A549 (cell line): ENCODE data around the gene ZNF710. TPM values are rescaled to one million over a fixed set of nuclear protein-coding genes. Genes with fewer than 3 reads are reported as not detected.
A peak's percentile ranks its signal among the peaks of the same experiment; 100 is the strongest.

Experiments
- ATAC-seq, 2 experiments: fragments of 200-7000 bp in 1 of 2; fragments of >200 bp in 1 of 2; cut with Nextera tagmentation in 1 of 2; cut with Tn5 transposase in 1 of 2; 3 replicates each; pipeline versions ENCODE4 v1.8.0 to v1.9.1; 2018 to 2020; ENCODE audit warnings: mild to moderate bottlenecking in 1 of 2, moderate library complexity in 1 of 2
- CTCF ChIA-PET: fragments of 300-600 bp; sonication (Branson Sonifier 250); formaldehyde crosslinking; extraction: SDS; loops from one replicate; lab custom pipeline; 2021; ENCODE audit warnings: antibody characterized with exemption, inconsistent platforms; lab: Yijun Ruan, JAX
- POLR2A ChIA-PET: fragments of 350-600 bp; formaldehyde crosslinking; extraction: SDS; loops from one replicate; lab custom pipeline; 2021; ENCODE audit warnings: antibody characterized with exemption, inconsistent platforms; lab: Yijun Ruan, JAX
- DNase-seq, 2 experiments: peaks; one replicate each; pipeline versions ENCODE4 v3.0.0 to v3.0.0-alpha.2; 2011 to 2016; ENCODE audit warnings: low read depth in 1 of 2, low spot score in 1 of 2
- FAIRE-seq: peaks from 2 replicates; lab custom pipeline; 2011; peaks lifted over from hg19 to GRCh38; lab: Jason Lieb, UNC
- H3K27ac ChIP-seq, 2 experiments: fragments of >200 bp; sonication (Bioruptor Twin); formaldehyde crosslinking; 3 replicates each; pipeline ENCODE4 v1.5.1; 2016 to 2017
- H3K4me1 ChIP-seq: fragments of >200 bp; sonication (Bioruptor Twin); formaldehyde crosslinking; 3 replicates; pipeline ENCODE4 v1.6.1; 2016
- H3K4me2 ChIP-seq: fragments of >200 bp; sonication (Bioruptor Twin); formaldehyde crosslinking; 3 replicates; pipeline ENCODE4 v1.6.1; 2016
- H3K4me3 ChIP-seq: fragments of >200 bp; sonication (Bioruptor Twin); formaldehyde crosslinking; 3 replicates; pipeline ENCODE4 v1.5.1; 2016
- H3K9me3 ChIP-seq: fragments of >200 bp; sonication (Bioruptor Twin); formaldehyde crosslinking; 3 replicates; pipeline ENCODE4 v1.6.1; 2016
- ATOH8 ChIP-seq: fragments of 250-450 bp; sonication (Bioruptor Pico); IDR thresholded peaks from 2 replicates; pipeline ENCODE4 v1.5.0; 2020; ENCODE audit warnings: low read depth, mild to moderate bottlenecking, moderate library complexity
- BHLHE40 ChIP-seq: IDR thresholded peaks from 2 replicates; pipeline ENCODE4 v1.6.1; 2012; ENCODE audit warnings: low read depth, low read length, inconsistent platforms
- CBX8 ChIP-seq: fragments of 200-600 bp; sonication (generic); IDR thresholded peaks from 2 replicates; pipeline ENCODE4 v1.6.1; 2016
- EHF ChIP-seq: fragments of 250-450 bp; sonication (Bioruptor Pico); IDR thresholded peaks from 2 replicates; pipeline ENCODE4 v1.5.0; 2020; ENCODE audit warnings: mild to moderate bottlenecking
- ESRRA ChIP-seq: fragments of 150-350 bp; IDR thresholded peaks from 2 replicates; pipeline ENCODE4 v1.6.1; 2014; ENCODE audit warnings: mild to moderate bottlenecking, low read length, borderline replicate concordance
- HES2 ChIP-seq: fragments of >200 bp; sonication (Bioruptor Twin); formaldehyde crosslinking; IDR thresholded peaks from 2 replicates; pipeline ENCODE4 v1.6.1; 2016
- HOXA7 ChIP-seq: fragments of 250-450 bp; sonication (Bioruptor Pico); IDR thresholded peaks from 2 replicates; pipeline ENCODE4 v1.5.0; 2020; ENCODE audit warnings: mild to moderate bottlenecking, moderate library complexity
- HOXB13 ChIP-seq: fragments of 250-450 bp; sonication (Bioruptor Pico); IDR thresholded peaks from 2 replicates; pipeline ENCODE4 v1.5.0; 2020; ENCODE audit warnings: low read depth, mild to moderate bottlenecking, moderate library complexity
- JUN ChIP-seq, 2 experiments: fragments of >200 bp; sonication (Bioruptor Twin); formaldehyde crosslinking; IDR thresholded peaks; 2 replicates in 1 of 2; 3 replicates in 1 of 2; pipeline ENCODE4 v1.6.1; 2016 to 2017
- MAZ ChIP-seq: fragments of 150-350 bp; IDR thresholded peaks from 2 replicates; pipeline ENCODE4 v1.6.1; 2014; ENCODE audit warnings: antibody characterized with exemption, low read depth, low read length, borderline replicate concordance
- NPAS2 ChIP-seq: fragments of 250-450 bp; sonication (Bioruptor Pico); IDR thresholded peaks from 2 replicates; pipeline ENCODE4 v1.8.0; 2022; ENCODE audit warnings: mild to moderate bottlenecking, moderate library complexity, borderline replicate concordance
- POLR2AphosphoS2 ChIP-seq: conservative IDR thresholded peaks from 2 replicates; pipeline ENCODE4 v1.6.1; 2012; ENCODE audit warnings: low read length, improper control_type of control experiment, inconsistent platforms
- TFCP2L1 ChIP-seq: fragments of 250-450 bp; sonication (Bioruptor Pico); IDR thresholded peaks from 2 replicates; pipeline ENCODE4 v1.5.0; 2021; ENCODE audit warnings: mild to moderate bottlenecking
- TP53 ChIP-seq: fragments of 250-450 bp; sonication (Bioruptor Pico); IDR thresholded peaks from 2 replicates; pipeline ENCODE4 v1.5.0; 2021; ENCODE audit warnings: mild to moderate bottlenecking, moderate library complexity
- ZC3H11A ChIP-seq: fragments of 450-650 bp; IDR thresholded peaks from 2 replicates; pipeline ENCODE4 v1.6.1; 2014; ENCODE audit warnings: antibody characterized with exemption, mild to moderate bottlenecking
- ZFP36 ChIP-seq: fragments of 450-650 bp; IDR thresholded peaks from 2 replicates; pipeline ENCODE4 v1.6.1; 2014; ENCODE audit warnings: borderline replicate concordance; ENCODE audit not compliant: partially characterized antibody
- WGBS: methylation state at CpG from one replicate; pipeline ENCODE4 v1.1.6; 2017; ENCODE audit errors: missing lambda C conversion rate; 5-methylcytosine and 5-hydroxymethylcytosine counted together
- polyA plus RNA-seq, 4 experiments: library from polyadenylated mRNA; depleted of rRNA in 3 of 4; stranded (reverse); fragments of >200 nt; fragmentation: RNase III in 1 of 4; extraction: RNeasy Plus Mini Kit Qiagen cat#74134 plus additional on column Dnase treatment in 1 of 4; gene quantifications; 2 replicates in 3 of 4; 3 replicates in 1 of 4; pipeline ENCODE4 v1.2.3, GENCODE V29; 2011 to 2017
- TF ChIP-seq, protein P1 (sequence below): fragments of 250-450 bp; sonication (Bioruptor Pico); IDR thresholded peaks from 2 replicates; pipeline ENCODE4 v1.5.0; 2021; ENCODE audit warnings: mild to moderate bottlenecking, moderate library complexity, borderline replicate concordance
- TF ChIP-seq, protein P2 (sequence below): fragments of >200 bp; sonication (Bioruptor Twin); formaldehyde crosslinking; IDR thresholded peaks from 3 replicates; pipeline ENCODE4 v1.5.1; 2016
- TF ChIP-seq, protein P3 (sequence below): fragments of >200 bp; sonication (Bioruptor Twin); formaldehyde crosslinking; IDR thresholded peaks from 3 replicates; pipeline ENCODE4 v1.6.1; 2016

The ZNF710 gene
- polyA plus RNA-seq, 2 of the 4 experiments (the other 2 are of a cell fraction), result 2.6 to 7.8 TPM

GRCh38 chr15:89963301-89964231 is 37.6 kb upstream of the ZNF710 start:
- no peak for FAIRE-seq
- 88% methylated on average over 11 of the region's 11 CpGs for WGBS
- Histone ChIP-seq H3K4me2 (no peak overlapping the region), H3K9me3 (no peaks in the 10 kb centered on the region), H3K27ac (no peak overlapping the region), H3K4me3 (no peak overlapping the region), H3K4me1 (no peaks in the 10 kb centered on the region)
- peak; percentile 24 to 37; a peak in 1 of 6 replicates for ATAC-seq
- CTCF ChIA-PET, result interaction anchor here (0.6 to 1.3 kb wide), 8 partner anchors 8 to 1285 kb away, joined by 3 to 4 read pairs (median 4); no protein-coding TSS in a partner anchor
- DNase-seq, result no peak
- POLR2A ChIA-PET, result no interaction called here
- TF ChIP-seq HOXA7 (CRISPR knock-in tag), result no peak
- TF ChIP-seq, protein P1, sequence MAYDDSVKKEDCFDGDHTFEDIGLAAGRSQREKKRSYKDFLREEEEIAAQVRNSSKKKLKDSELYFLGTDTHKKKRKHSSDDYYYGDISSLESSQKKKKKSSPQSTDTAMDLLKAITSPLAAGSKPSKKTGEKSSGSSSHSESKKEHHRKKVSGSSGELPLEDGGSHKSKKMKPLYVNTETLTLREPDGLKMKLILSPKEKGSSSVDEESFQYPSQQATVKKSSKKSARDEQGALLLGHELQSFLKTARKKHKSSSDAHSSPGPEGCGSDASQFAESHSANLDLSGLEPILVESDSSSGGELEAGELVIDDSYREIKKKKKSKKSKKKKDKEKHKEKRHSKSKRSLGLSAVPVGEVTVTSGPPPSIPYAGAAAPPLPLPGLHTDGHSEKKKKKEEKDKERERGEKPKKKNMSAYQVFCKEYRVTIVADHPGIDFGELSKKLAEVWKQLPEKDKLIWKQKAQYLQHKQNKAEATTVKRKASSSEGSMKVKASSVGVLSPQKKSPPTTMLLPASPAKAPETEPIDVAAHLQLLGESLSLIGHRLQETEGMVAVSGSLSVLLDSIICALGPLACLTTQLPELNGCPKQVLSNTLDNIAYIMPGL (CRISPR knock-in tag), result no peak
- TF ChIP-seq CBX8, result no peak
- TF ChIP-seq NPAS2 (CRISPR knock-in tag), result no peak
- TF ChIP-seq BHLHE40, result no peak
- TF ChIP-seq HES2, result no peak
- TF ChIP-seq, protein P2, sequence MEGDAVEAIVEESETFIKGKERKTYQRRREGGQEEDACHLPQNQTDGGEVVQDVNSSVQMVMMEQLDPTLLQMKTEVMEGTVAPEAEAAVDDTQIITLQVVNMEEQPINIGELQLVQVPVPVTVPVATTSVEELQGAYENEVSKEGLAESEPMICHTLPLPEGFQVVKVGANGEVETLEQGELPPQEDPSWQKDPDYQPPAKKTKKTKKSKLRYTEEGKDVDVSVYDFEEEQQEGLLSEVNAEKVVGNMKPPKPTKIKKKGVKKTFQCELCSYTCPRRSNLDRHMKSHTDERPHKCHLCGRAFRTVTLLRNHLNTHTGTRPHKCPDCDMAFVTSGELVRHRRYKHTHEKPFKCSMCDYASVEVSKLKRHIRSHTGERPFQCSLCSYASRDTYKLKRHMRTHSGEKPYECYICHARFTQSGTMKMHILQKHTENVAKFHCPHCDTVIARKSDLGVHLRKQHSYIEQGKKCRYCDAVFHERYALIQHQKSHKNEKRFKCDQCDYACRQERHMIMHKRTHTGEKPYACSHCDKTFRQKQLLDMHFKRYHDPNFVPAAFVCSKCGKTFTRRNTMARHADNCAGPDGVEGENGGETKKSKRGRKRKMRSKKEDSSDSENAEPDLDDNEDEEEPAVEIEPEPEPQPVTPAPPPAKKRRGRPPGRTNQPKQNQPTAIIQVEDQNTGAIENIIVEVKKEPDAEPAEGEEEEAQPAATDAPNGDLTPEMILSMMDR, result no peak
- TF ChIP-seq ZFP36, result no peak
- TF ChIP-seq ATOH8 (CRISPR knock-in tag), result no peak
- TF ChIP-seq HOXB13, result no peak
- TF ChIP-seq ESRRA, result no peak
- no peak for TF ChIP-seq POLR2AphosphoS2
- no peak for TF ChIP-seq ZC3H11A
- TF ChIP-seq TP53 (CRISPR knock-in tag), result no peak
- no peak for TF ChIP-seq EHF
- TF ChIP-seq, protein P3, sequence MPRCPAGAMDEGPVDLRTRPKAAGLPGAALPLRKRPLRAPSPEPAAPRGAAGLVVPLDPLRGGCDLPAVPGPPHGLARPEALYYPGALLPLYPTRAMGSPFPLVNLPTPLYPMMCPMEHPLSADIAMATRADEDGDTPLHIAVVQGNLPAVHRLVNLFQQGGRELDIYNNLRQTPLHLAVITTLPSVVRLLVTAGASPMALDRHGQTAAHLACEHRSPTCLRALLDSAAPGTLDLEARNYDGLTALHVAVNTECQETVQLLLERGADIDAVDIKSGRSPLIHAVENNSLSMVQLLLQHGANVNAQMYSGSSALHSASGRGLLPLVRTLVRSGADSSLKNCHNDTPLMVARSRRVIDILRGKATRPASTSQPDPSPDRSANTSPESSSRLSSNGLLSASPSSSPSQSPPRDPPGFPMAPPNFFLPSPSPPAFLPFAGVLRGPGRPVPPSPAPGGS, result no peak
- TF ChIP-seq MAZ, result no peak
- no peak for TF ChIP-seq JUN (IDR thresholded peaks at IDR 0.05)
- no peak for TF ChIP-seq TFCP2L1 (CRISPR knock-in tag)
